K562 (cell line): ENCODE data around the gene NHSL2. TPM values are rescaled to one million over a fixed set of nuclear protein-coding genes. Genes with fewer than 3 reads are reported as not detected.

Experiments
- ATAC-seq: fragments of 200-7000 bp; cut with Tn5 transposase; 3 replicates; pipeline ENCODE4 v1.9.1; 2020; ENCODE audit warnings: moderate library complexity
- BruUV-seq: library from RNA; stranded (reverse); fragments of 400-500 nt; replicated peaks from 2 replicates; lab custom pipeline; 2021; lab: Mats Ljungman, UMichigan
- CTCF ChIA-PET: fragments of 300-600 bp; formaldehyde crosslinking; extraction: SDS; loops from one replicate; lab custom pipeline; 2021; ENCODE audit warnings: low intra/inter-chr PET ratio; lab: Yijun Ruan, JAX
- POLR2A ChIA-PET: fragments of 300-600, 350-650 bp; sonication (Branson Sonifier 250); formaldehyde crosslinking; extraction: SDS; loops from one replicate; lab custom pipeline; 2021; ENCODE audit warnings: antibody characterized with exemption, inconsistent platforms; lab: Yijun Ruan, JAX
- DNase-seq, 4 experiments: peaks; one replicate each; pipeline versions ENCODE4 v3.0.0 to v3.0.0-alpha.2; 2011 to 2018; ENCODE audit warnings: low spot score in 3 of 4, mixed read lengths in 3 of 4; ENCODE audit errors: extremely low read depth in 1 of 4
- FAIRE-seq: peaks from 2 replicates; lab custom pipeline; 2011; peaks lifted over from hg19 to GRCh38; lab: Jason Lieb, UNC
- H2AFZ ChIP-seq: 2 replicates; pipeline ENCODE4 v1.6.0; 2011; ENCODE audit warnings: low read depth, low read length, control low read depth, inconsistent platforms
- H3K27ac ChIP-seq: fragments of 200-600 bp; 3 replicates; pipeline ENCODE4 v1.8.0; 2011; ENCODE audit warnings: low read depth, mild to moderate bottlenecking, control low read depth, inconsistent platforms, low read length, moderate library complexity, mixed read lengths; ENCODE audit errors: extremely low read depth
- H3K27me3 ChIP-seq, 2 experiments: fragments of 300-600 bp in 1 of 2; 2 replicates in 1 of 2; 3 replicates in 1 of 2; pipeline versions ENCODE4 v1.6.0 to v1.8.0; 2011; ENCODE audit warnings: inconsistent platforms in 2 of 2, low read length in 2 of 2, mild to moderate bottlenecking in 1 of 2, mixed read lengths in 1 of 2, moderate library complexity in 1 of 2; ENCODE audit not compliant: control insufficient read depth in 2 of 2, insufficient read depth in 2 of 2
- H3K36me3 ChIP-seq: fragments of 300-600 bp; 3 replicates; pipeline ENCODE4 v1.8.0; 2011; ENCODE audit warnings: mild to moderate bottlenecking, low read length, inconsistent platforms; ENCODE audit not compliant: control insufficient read depth, insufficient read depth
- H3K4me1 ChIP-seq, 2 experiments: fragments of 200-600 bp in 1 of 2; replicated peaks in 1 of 2; 2 replicates in 1 of 2; 3 replicates in 1 of 2; pipeline versions ENCODE4 v1.5.1 to v1.8.0; 2011; ENCODE audit warnings: inconsistent platforms in 2 of 2, low read length in 2 of 2, mild to moderate bottlenecking in 1 of 2, mixed read lengths in 1 of 2, moderate library complexity in 1 of 2; ENCODE audit not compliant: control insufficient read depth in 2 of 2, insufficient read depth in 2 of 2
- H3K4me2 ChIP-seq: 2 replicates; pipeline ENCODE4 v1.6.1; 2011; ENCODE audit warnings: low read length, control low read depth, inconsistent platforms, mixed read lengths; ENCODE audit not compliant: insufficient read depth
- H3K4me3 ChIP-seq: fragments of 200-600 bp; sonication (generic), shearing (Covaris generic); 2 replicates; pipeline ENCODE4 v1.5.1; 2016; ENCODE audit warnings: control low read depth, inconsistent platforms
- H3K79me2 ChIP-seq: fragments of 200-600 bp; 3 replicates; pipeline ENCODE4 v1.8.0; 2011; ENCODE audit warnings: low read length, inconsistent platforms; ENCODE audit not compliant: control insufficient read depth, insufficient read depth
- H3K9ac ChIP-seq, 2 experiments: 2 replicates each; pipeline versions ENCODE4 v1.6.0 to v1.6.1; 2011; ENCODE audit warnings: low read depth in 2 of 2, low read length in 2 of 2, control low read depth in 1 of 2, inconsistent platforms in 1 of 2, mild to moderate bottlenecking in 1 of 2, mixed read lengths in 1 of 2; ENCODE audit not compliant: insufficient read depth in 1 of 2
- H3K9me1 ChIP-seq: one replicate; pipeline ENCODE4 v1.6.0; 2011; ENCODE audit warnings: inconsistent platforms, mild to moderate bottlenecking, low read length, moderate library complexity; ENCODE audit not compliant: control insufficient read depth, insufficient read depth
- H3K9me3 ChIP-seq: replicated peaks from 2 replicates; pipeline ENCODE4 v1.5.1; 2011; ENCODE audit warnings: low read depth, low read length, inconsistent platforms; ENCODE audit not compliant: control insufficient read depth, insufficient read depth
- H4K20me1 ChIP-seq: replicated peaks from 2 replicates; pipeline ENCODE4 v1.6.1; 2011; ENCODE audit warnings: low read length, inconsistent platforms, mixed read lengths; ENCODE audit not compliant: control insufficient read depth, insufficient read depth
- CEBPB ChIP-seq: fragments of 450-650 bp; IDR thresholded peaks from 2 replicates; pipeline ENCODE4 v1.6.1; 2016; ENCODE audit warnings: missing genetic modification characterization, missing compliant biosample characterization
- CREB5 ChIP-seq: fragments of 250-450 bp; sonication (Bioruptor Pico); IDR thresholded peaks from 2 replicates; pipeline ENCODE4 v1.5.0; 2020; ENCODE audit warnings: mild to moderate bottlenecking
- ETS1 ChIP-seq: conservative IDR thresholded peaks from 2 replicates; pipeline ENCODE4 v1.6.1; 2011; ENCODE audit warnings: low read depth, mild to moderate bottlenecking, low read length; ENCODE audit not compliant: control insufficient read depth
- FOXA1 ChIP-seq: fragments of 450-650 bp; IDR thresholded peaks from 2 replicates; pipeline ENCODE4 v1.6.1; 2016; ENCODE audit warnings: mild to moderate bottlenecking, borderline replicate concordance
- HDAC1 ChIP-seq, 2 experiments: fragments of 450-650 bp; IDR thresholded peaks; 2 replicates each; pipeline ENCODE4 v1.6.1; 2016 to 2017; ENCODE audit warnings: inconsistent platforms in 1 of 2, mild to moderate bottlenecking in 1 of 2, moderate library complexity in 1 of 2
- HMGXB4 ChIP-seq: sonication (generic); formaldehyde crosslinking; IDR thresholded peaks from 2 replicates; pipeline ENCODE4 v1.8.1; 2023; ENCODE audit warnings: mild to moderate bottlenecking, missing genetic modification reagents
- WGBS: fragments of 100-300 bp; shearing (Covaris generic); methylation state at CpG from one replicate; pipeline ENCODE4 v1.1.6; 2016; ENCODE audit warnings: low coverage, mixed read lengths; ENCODE audit not compliant: insufficient coverage; ENCODE audit errors: missing lambda C conversion rate; 5-methylcytosine and 5-hydroxymethylcytosine counted together
- in situ Hi-C: fragments of 300-500 bp; cut with MboI; formaldehyde crosslinking; loops from 4 replicates; pipeline ENCODE4 v1.15.0; 2018; ENCODE audit warnings: inconsistent platforms, mixed read lengths
- intact Hi-C: fragments of 100-400 bp; cut with micrococcal nuclease; formaldehyde crosslinking; loops from 2 replicates; pipeline ENCODE4 v1.14.2; 2022
- polyA plus RNA-seq, 8 experiments: library from polyadenylated mRNA; depleted of rRNA in 4 of 8; stranded (reverse) in 5 of 8; unstranded in 3 of 8; fragments of >200 nt; fragmentation: Nextera tagmentation in 2 of 8; fragmentation: Illumina TruSeq in 1 of 8; extraction: Ambion mirVana in 2 of 8; extraction: Trizol in 1 of 8; gene quantifications; 2 replicates each; pipeline versions ENCODE4 v1.2.1 to v1.2.3, GENCODE V29; 2011 to 2014; ENCODE audit warnings: inconsistent platforms in 1 of 8, missing spikeins in 1 of 8
- total RNA-seq, 7 experiments: library from RNA; depleted of rRNA in 6 of 7; stranded (reverse); fragments of >200 nt in 6 of 7; fragmentation: Illumina TruSeq in 2 of 7; extraction: Trizol in 2 of 7; gene quantifications; 2 replicates each; pipeline versions ENCODE4 v1.2.1 to v1.2.3, GENCODE V29; 2011 to 2021; ENCODE audit warnings: low replicate concordance in 1 of 7

NHSL2 gene
- total and polyA plus RNA-seq, 9 of the 15 experiments (the other 6 are each of a cell fraction or from before 2014, with no cell fraction given), result 0.02 TPM; not detected in 8

- ATAC-seq (no peak), DNase-seq (no peak), FAIRE-seq (no peak)
- WGBS, result 4% methylated on average over 6 of the region's 8 CpGs
- Histone ChIP-seq H2AFZ (no peak overlapping the region), H3K4me1 (no peaks in the 10 kb centered on the region), H3K9me1 (no peaks in the 10 kb centered on the region), H3K4me2 (no peak overlapping the region), H3K36me3 (no peaks in the 10 kb centered on the region), H3K27me3 (peaks cover 0 to 22% of the 10 kb centered on the region in 2 experiments; a peak in 3 of 5 replicates), H3K9ac (no peak overlapping the region), H3K9me3 (no peaks in the 10 kb centered on the region), H3K4me3 (no peak overlapping the region), H3K79me2 (no peaks in the 10 kb centered on the region), H4K20me1 (no peaks in the 10 kb centered on the region), H3K27ac (no peak overlapping the region)
- ChIA-PET CTCF (no interaction called here), POLR2A (no interaction called here)
- TF ChIP-seq CREB5 (CRISPR knock-in tag) (no peak), FOXA1 (no peak), CEBPB (no peak), ETS1 (no peak), HDAC1 (IDR thresholded peaks at IDR 0.05) (no peak), HMGXB4 (no peak)
- intact Hi-C loops (no loop called here), in situ Hi-C loops (no loop called here)
- BruUV-seq, result no TSS peak
Observed at GRCh38 chrX:71945237-71945805, 34.7 kb downstream of the NHSL2 start.
